HG03439 (cell line): ENCODE data around the gene ABI1.

Experiments
- ATAC-seq: cut with Tn5 transposase; IDR thresholded peaks from one replicate; pipeline ENCODE4 v1.9.1; 2021; ENCODE audit warnings: mild to moderate bottlenecking, moderate library complexity; ENCODE audit not compliant: unreplicated experiment

Gene ABI1

DNA sequence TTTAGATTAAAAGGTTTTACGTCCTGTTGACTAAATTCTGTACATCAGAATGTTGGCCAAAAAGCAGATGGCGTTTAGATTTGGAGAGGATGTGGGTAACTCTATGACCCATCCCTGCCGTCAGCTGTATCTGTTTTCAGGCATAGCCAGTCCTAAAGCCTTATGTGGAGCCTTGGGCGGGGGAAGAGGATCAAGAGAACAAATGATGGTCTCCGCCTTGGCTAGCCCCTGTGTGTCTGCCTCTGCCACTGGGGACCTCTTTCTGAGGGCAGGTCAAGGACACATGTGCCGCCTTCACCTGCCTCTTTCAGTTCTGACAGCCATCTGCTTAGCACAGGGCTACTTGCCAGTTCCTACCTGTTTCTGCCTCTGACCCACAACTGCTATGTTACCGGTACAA is 139.2 kb downstream of the ABI1 start:
- no peak for ATAC-seq

DNA sequence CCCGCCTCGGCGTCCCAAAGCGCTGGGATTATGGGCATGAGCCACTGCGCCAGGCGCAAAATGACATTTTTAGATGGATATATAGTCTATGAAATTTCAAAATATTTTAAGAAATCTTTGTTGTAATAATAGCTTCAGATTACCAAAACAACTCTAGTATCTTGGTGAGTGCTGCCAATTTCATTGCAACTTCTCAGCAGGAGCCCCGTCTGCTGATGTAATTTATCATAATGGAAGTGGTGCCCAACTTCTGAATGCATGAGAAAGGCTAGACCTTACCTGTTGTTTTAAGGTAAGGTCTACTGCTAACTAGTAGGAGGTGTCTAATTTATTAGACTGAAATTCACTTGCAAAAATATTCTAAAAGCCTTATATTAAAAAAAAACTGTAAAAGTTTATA is 143.3 kb downstream of the ABI1 start:
- ATAC-seq, result no peak

GRCh38 chr10:26715137-26715487 is 145.6 kb downstream of the ABI1 start:
- ATAC-seq, result no peak

- ATAC-seq, result no peak
Measured at GRCh38 chr10:26714415-26715136, 146.2 kb downstream of the ABI1 start.

- ATAC-seq, result no peak
Measured at GRCh38 chr10:26711324-26711723, 149.4 kb downstream of the ABI1 start.

- no peak for ATAC-seq
Measured at GRCh38 chr10:26706936-26707335, 153.8 kb downstream of the ABI1 start.

DNA sequence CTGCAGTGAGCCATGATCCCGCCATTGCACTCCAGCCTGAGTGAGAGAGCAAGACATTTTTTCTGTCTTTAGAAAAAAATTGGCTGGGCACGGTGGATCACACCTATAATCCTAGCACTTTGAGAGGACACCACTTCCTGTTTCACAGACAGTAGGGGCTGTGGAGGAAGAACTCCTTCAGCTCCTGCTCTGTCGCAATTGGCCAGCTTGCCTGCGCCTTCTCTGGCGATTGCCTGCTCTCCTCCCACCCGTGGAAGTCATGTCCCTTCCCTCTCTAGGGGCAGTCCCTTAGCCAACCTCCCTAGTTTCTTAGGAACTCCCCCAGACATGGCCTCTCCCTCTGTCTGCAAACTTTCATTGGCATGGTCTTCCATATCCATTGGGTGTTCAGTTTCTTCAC is 154.6 kb downstream of the ABI1 start:
- ATAC-seq, result no peak

DNA sequence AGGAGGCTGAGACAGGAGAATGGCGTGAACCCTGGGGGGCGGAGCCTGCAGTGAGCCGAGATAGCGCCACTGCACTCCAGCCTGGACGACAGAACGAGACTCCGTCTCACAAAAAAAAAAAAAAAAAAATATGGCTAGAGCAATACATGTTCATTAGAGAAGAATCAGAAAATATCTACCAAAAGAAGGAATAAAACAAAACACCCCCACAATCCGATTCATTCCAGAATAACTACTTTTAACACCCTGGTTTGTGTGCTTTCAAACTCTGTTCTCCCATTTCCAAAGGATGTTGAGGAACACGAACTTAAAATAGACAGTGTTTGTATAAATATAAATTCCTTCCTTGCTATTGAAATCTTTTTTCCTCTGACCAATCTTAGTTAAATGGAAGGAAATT is 156.8 kb downstream of the ABI1 start:
- no peak for ATAC-seq

GRCh38 chr10:26703096-26703495 is 157.7 kb downstream of the ABI1 start:
- ATAC-seq, result no peak

DNA sequence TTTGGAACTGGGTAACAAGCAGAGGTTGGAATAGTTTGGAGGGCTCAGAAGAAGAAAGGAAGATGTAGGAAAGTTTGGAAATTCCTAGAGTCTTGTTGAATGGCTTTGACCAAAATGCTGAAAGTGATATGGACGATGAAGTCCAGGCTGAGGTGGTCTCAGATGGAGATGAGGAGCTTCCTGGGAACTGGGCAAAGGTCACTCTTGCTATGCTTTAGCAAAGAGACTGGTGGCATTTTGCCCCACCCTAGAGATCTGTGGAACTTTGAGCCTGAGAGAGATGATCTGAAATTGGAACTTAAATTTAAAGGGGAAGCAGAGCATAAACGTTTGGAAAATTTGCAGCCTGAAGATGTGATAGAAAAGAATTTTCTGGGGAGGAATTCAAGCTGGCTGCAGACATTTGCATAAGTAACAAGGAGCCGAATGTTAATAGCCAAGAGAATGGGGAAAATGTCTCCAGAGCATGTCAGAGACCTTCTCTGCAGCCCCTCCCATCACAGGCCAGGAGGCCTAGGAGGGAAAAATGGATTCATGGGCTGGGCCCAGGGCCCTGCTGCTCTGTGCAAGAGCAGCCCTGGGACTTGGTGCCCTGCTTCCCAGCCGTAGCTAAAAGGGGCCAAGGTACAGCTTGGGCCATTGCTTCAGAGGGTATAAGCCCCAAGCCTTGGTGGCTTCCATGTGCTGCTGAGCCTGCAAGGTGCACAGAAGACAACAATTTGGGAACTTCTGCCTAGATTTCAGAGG is 159.7 kb downstream of the ABI1 start:
- no peak for ATAC-seq

- no peak for ATAC-seq
Measured at GRCh38 chr10:26699631-26700030, 161.1 kb downstream of the ABI1 start.

DNA sequence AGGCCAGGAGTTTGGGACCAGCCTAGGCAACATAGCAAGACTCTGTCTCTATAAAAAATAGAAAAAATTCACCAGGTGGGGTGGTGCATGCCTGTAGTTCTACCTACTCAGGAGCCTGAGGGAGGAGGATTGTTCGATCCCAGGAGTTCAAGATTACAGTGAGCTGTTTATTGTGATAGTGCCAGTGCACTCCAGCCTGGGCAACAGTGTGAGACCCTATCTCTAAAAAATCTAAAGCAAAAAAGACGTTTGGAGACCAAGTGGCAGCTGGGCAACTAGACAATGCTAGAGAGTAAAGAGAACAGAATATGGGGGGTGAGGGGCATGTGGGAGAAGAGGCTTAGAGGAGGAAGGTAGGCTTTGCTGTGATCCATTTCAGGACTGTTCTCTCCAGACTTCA is 161.8 kb downstream of the ABI1 start:
- no peak for ATAC-seq

- no peak for ATAC-seq
Measured at GRCh38 chr10:26697922-26698608, 162.7 kb downstream of the ABI1 start.

DNA sequence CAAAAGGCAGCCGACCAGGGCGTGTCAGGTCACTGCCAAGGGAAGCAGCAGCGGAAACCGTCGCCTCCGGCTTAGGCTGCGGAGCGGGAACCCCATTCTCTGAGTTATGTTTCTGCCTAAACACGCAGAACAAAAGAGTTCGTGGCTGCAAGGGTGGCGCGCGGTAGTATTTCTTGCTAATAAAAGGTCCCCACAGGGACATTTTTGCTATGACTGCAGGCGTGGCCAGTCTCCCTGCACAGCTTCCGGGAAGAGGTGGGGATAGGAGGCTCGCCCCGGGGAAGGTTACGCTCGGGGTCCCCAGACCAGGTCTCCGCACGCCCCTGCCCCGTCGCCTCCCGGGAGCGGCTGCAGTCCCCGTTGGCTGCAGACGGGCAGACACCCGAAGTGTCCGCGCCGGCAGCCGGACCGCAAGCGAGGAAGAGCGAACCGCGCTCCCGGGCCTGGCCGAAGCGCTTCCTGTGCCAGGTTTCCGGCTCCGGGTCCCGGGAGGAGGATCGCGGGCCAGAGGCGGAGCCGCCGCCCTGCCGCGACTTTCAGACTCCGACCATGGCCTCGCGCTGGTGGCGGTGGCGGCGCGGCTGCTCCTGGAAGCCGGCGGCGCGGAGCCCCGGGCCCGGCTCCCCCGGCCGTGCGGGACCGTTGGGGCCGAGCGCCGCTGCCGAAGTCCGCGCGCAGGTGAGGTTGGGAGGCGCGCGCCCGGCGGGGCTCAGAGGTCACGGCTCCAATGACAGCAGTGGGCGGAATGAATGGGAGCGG is 163.4 kb downstream of the ABI1 start, which contains the start of gene PDSS1:
PDSS1 (plus strand) TSS at position 539 of the 759 bp plus-strand sequence; CDS start at position 550, 11 bp downstream.
- ATAC-seq, result peak; percentile 82

DNA sequence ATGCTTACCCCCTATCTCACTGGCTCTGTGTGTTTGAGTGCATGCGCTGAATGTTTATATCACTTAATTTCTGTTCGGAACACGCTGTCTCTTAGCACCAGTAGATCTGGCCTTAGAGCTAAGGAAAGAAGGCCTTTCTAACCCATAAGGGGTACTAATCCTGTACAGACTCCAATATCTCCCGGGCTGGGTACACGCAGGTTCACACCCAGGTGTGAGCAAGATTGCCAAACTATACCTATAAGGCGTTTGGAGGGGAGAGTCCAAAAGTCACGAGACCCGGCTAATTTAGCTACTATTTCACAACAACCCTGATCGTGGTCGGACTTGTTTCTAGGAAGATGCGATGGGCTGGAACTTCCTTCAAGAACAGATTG is 164.0 kb downstream of the ABI1 start:
- ATAC-seq, result no peak
